Activated effector memory CD4-positive, alpha-beta T cell treated with anti-CD3 and anti-CD28 coated beads, Interleukin-2, amount 50 U/mL, for 16 hours (primary cell): ENCODE data around the gene CHST1.

Experiments used
- DNase-seq: peaks from one replicate; pipeline ENCODE4 v3.0.0-alpha.2; 2020

Gene CHST1

DNA sequence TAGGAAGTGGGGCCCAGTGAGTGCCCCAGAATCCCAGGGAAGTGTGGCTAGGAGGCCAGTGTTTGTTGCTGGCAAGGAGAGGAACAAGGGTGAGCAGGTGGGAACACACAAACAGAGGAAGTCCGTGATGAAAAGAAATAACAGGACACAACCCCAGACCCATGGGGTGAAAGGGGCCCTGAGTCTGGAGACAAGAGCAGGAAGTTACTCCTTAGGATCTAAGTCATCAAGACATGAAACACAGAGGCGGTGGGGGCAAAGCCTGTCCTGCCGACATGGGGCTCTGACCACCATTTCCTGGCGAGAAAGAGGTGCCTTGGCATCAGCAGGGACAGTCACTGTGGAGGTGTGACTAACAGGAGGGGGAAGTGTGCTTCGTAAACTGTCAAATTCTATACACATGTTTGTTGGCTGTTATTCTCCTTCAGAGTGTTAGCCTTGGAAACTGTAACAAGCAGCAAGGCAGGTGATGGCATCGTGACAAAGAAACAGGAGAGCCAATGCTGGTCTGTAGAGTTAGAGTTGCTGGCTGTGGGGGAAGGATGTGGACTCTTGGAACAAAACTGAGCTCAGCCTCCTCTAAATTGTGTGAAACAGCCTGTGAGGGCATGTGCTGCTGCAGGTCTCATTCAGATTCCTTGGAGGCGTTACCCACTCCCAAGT lies 21.7 kb downstream of the CHST1 start:
- no peak for DNase-seq

DNA sequence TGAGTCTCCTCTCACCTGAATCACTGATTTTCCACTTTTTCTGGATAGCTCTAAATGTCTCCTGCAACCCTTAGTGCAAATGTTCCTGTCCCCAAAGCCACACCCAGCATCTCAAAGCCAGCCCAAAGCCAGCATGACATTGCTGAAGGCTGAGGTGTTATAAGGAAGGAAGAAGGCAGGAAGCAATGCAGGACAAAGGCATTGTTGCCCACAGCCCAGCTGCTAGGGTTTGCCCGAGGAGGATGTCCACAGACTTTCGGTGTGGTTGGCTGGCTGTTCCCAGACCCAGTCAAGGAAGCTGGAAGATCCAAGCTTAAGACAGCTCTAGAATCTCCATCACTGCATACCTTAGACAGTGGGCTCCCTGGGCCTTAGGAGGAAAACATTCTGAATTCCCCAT lies 23.5 kb downstream of the CHST1 start:
- no peak for DNase-seq

DNA sequence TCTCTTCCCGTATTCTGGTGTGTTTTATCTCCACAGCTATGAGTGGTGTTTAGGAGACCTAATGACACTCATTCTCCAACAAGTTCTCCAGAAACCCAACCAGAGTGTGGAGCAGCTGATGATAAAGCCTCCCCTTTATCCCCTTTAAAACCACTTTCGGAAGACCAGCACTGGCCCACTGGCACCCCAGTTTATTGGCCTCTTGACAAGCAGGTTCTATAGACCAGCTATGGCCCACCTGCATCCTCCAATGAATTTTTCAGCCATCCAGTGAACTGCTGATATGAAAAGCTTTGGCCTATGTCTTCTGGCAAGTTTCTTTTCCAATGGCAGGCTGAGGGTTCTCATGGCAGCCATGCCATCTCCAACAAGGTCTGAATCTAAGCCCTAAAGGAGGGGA lies 27.4 kb downstream of the CHST1 start:
- no peak for DNase-seq

DNA sequence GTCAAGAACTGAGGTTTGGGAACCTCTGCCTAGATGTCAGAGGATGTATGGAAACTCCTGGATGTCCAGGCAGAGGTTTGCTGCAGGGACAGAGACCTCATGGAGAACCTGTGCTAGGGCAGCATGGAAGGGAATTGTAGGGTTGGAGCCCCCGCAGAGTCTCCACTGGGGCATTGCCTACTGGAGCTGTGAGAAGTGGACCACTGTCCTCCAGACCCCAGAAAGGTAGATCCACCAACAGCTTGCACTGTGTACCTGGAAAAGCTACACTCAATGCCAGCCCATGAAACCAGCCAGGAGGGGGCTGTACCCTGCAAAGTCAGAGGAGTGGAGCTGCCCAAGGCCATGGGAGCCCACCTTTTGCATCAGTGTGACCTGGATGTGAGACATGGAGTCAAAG lies 29.5 kb downstream of the CHST1 start:
- no peak for DNase-seq

DNA sequence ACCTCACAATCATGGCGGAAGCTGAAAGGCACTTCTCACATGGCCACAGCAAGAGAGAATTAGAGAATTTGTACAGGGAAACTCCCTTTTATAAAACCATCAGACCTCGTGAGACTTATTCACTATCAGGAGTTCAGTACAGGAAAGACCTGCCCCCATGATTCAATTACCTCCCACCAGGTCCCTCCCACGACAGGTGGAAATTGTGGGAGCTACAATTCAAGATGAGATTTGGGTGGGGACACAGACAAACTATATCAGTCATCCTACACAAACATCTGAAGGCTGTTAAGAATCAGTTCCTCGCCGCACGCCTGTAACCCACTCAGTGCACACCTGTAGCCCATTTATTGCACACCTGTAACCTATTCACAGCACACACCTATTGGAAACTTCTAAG lies 39.8 kb downstream of the CHST1 start:
- DNase-seq = no peak

DNA sequence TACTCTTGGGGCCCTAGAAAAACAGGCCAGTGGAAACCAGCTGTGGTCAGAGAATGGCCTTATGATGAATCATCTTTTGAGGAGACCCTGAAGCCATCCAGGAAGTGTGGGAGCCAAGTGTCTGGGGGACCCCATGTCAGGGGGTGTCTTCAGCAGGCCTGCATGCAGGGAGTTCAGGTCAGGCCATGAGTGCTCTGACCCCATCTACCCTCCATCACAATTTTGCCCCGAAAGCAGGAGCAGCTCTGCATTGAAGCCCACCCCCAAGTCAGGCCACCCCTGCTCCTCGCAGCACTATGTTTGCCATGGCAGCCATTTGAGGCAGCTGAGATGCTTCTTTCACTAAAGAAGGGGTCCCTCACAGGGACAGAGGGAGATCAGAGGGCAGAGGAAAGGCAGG lies 41.3 kb downstream of the CHST1 start:
- no peak for DNase-seq

DNA sequence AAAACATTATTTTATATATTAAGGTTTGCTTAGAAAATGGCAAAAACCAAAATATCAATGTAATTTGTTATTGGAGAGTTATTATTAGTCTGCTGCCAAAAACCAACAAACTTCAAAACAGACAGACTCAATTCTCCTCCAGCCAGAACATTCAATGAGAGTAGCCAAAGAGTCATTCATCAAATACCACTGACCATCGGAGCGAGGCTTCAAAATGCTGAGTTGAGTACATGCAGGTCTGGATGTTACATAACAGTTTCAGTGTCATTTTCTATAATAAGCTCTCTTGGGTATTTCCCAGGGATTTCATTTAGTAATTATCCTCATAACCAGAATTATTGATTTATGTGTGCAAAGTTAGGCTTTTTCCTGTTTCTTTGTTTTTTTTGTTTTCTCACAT lies 42.6 kb downstream of the CHST1 start:
- no peak for DNase-seq

DNA sequence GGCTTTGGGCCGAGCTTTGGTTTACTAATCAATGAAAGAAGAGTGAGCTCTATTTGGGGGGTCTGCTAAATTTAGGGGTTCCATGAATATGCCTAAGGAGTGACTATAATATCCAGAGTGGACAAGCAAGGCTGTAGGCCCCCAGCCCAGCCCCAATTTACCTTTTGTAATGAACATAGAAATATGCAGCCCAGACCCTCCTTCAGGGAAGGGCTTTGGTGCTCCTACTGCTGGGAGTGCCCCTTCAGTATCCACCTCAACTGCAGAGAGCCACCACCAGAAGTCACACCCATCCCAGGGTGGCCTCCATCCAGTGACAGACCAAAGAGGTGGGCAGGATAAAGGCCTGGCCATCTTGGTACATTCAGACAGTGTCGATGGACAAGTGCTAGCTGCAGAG lies 43.1 kb downstream of the CHST1 start:
- DNase-seq = no peak

DNA sequence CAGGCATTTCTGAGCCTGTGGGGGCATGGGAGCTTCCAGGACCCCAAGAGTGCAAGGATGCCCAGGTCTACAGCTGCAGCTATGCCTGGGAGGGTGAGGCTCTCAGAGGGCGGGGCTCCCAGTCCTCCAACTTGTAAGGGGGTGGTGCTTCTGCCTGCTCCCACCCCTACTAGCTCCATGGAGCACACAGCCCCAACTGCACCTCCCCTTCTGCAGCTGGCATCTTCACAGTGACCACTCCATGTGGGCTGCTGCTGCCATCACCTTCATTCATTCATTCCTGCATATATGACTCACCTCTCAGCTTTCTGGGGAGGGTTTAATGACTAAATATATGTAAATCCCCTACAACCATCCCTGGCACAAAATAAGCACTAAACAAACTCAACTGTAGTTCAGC lies 43.8 kb downstream of the CHST1 start:
- no peak for DNase-seq

DNA sequence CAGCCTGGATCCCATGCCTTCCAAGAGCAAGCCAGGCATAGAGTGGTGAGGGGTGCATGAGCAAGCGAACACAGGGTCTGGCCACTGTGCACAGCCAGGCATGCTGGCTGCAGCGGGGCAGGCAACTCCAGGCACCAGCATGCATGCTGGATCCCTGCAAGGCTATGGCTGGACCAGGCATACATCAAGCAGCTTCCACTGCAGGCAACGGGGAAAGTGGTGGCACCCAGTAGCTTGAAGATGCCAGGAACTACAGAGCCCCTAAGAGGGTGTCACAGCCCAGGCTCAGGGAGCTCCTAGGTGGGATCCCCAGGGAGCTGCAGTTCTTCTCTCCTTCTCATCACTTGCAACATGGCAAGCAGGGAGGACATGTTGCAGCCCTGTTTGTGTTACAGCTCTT lies 45.2 kb downstream of the CHST1 start:
- no peak for DNase-seq

DNA sequence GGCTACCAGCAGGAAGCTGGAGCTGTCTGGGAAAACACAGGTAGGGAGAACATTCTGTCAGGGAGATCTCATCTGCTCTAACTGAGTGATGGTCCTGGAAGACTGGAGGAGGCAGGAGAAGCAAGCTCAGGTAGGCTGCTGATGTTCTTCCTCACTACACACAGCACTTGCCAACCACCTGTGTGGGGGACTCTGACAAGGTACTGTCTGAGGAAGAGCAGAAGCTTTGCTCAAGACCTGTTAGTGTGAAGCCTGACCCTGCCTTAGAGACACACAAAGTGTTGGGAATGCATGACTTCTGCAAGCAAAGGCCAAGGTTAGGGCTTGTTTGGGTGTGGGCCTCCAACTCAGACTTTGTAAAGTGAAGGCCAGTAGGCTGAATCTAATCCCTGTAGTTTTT lies 46.5 kb downstream of the CHST1 start:
- DNase-seq = no peak

DNA sequence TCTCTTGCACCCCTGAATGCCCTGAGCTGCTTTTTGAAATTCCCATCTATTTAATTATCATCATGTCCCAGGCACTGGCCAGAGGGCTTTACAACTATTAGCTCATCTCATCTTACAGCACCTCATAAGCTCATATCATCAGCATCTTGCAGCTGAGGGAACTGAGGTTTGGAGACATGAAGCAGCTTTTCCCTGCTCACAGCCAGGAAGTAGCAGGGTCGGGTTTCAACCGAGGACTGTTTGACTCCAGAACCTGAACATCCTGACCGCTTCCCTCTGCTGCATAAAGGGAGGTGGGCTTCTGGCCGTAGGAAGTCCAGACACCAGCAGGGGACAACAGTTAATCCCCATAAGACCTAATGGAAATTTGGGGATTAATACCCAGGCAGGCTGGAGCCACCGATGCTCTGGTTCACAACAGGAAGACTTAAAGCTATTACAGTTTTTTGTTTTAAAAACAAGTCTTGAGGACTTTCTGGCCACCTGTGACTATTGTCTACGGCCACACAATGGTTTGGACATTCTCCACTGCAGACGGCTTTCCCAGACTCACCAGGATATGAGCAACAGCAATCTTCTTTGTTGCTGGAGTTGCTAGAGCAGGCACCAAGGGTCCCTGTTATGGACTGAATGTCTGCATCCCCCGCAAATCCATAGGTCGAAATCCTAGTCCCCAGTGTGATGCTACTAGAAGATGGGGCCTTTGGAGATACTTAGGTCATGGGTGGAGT lies 47.4 kb downstream of the CHST1 start:
- DNase-seq = no peak

DNA sequence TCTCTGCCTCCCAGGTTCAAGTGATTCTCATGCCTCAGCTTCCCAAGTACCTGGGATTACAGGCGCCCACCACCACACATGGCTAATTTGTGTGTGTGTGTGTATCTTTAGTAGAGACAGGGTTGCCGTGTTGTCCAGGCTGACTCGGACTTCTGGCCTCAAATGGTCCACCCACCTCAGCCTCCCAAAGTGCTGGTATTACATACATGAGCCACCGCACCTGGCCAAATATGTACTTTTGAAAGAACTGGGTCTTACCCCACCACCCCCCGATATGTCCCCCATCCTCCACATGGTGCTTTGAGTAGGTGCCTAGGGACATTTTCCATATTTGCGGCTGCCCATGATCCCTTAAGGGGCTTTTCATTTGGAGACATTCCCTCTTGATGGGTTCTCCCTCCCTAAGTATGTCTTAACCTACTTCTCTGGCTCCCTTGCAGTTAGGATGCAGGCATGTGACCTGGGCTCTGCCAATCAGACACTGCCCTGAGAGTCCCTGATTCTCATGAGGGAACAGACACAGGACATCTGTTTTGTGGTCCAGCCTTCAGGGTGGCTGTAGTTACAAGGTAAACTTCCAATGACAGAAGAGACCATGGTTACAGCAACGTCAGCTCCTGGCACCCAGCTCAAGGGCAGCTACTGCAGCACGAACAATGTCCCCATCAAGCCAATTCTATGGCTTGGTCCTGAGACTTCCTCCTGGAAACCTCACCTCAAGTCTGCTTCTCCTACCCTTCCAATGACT lies 48.4 kb downstream of the CHST1 start:
- DNase-seq = no peak

DNA sequence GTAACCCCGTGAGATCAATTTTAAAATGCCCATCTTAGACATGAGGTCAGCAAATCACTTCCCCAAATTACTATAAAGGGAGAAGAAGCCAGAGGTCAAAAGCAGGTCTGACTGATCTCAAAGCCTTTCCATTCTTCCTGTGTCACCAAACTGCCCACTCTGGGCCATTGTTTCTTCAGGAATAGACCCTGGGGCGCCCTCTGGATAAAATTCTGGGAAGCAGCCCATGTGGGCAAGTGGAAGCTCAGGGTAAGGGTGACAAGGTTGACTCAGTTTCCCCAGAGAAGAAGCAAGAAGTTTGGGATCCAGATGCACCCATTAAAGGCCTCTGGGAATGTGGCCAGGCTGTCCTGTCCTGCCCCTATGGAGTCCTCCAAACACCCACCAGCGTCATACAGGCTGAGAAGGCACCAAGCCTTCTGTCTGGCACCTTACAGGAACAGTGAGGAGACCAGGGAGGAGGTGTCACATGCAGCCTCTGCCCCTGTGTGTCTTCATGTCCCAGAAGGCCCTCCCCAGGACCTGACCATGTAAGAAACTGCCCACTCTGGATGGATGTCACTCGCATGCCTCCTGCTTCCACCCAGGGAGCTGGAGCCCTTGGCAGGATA lies 50.1 kb downstream of the CHST1 start:
- DNase-seq = no peak

DNA sequence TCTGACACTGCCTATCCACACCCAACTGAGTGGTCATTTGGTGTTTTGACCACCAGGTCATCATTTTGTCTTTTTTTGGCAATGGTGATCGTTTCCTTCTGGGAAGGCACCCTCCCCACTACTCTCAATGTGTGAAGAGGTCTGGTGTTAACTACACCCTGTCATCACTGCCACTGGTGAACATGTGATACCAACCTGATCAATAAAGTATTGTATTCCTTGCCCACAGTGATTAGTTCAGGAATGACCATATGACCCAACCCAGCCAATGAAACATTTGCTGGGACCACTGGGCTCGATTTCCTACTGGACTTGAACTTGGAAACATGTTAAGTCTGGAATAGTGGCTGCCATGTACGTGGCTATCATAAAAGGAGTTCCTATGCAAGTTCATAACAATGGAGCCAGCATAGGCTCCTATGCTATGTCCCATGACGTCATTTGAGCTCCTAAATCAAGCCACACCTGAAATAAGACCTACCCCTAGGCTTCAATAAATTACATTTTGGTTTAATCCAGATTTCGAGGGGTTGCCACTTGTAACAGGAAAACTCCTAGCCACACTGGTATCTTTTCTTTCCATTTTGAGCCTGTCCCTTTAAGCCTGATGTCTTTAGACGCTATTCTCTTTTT lies 51.1 kb downstream of the CHST1 start:
- no peak for DNase-seq

DNA sequence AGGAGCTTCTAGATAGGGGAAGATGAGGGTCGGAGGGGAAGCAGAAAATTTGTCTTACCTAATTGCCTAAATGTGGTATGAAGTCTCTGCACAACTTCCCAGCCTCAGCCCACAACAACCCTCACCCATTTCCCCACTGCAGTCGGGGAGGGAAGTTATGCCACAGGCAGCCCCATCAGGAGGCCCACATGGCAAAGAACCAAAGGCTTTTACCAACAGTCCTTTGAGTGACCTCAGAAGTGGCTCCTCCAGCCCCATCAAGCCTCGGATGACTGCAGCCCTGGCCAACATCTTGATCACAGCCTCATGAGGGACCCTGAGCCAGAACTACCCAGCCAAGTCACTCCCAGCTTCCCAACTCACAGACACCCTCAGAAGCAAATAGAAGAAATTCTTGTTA lies 54.8 kb downstream of the CHST1 start:
- DNase-seq = no peak

DNA sequence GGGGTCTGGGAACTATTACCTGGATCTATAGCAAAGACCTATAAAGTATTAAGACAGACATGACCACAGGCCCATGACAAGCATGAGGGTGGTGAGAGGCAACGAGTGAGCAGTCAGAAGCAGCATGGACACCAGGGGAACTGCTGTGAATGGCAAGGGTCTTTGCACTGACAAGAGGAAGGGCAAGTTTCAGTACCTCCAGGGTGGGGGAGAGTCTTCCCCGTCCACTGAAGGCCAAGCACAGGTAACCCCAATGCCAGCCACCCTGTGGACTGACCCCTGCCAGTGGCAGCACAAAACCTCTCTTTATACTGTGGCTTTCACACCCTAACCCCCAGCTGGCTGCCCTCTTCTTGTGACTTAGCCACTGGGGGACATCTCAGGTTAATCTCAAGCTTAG lies 55.5 kb downstream of the CHST1 start:
- DNase-seq = no peak

DNA sequence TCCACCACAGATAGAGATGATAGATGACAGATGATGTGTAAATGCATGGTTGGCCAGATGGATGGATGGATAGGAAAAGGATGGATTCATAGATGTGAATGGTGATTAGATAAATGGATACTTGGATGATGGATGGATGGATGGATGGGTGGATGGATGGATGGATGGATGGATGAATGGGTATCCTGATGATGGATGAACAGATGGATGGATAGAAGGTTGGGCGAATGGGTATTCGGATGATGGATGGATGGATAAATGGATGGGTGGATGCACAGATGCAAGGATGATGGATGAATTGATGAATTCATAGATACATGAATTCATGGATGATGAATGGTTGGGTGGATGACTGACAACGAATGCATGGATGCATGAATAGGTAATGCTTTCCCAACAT lies 56.1 kb downstream of the CHST1 start:
- DNase-seq = no peak

DNA sequence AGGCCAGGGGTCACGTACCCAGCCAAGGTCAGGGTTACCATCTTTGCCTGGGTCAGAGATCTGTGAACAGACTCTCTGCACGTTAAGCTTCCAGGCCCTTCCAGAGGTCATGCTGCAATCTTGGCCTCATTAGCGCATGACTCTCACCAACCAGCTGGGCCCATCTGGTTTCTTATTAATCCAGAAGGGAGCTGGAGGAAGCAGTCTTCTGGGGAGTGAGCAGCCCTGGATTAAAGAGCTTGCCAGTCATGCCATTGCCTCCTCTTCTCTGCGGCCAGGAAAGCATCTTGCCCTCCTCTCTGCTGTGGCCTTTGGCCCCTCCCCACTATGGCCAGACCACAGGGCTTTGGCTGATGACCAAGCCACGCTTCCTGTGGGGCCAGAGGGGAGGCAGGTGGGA lies 57.4 kb downstream of the CHST1 start:
- DNase-seq = no peak

DNA sequence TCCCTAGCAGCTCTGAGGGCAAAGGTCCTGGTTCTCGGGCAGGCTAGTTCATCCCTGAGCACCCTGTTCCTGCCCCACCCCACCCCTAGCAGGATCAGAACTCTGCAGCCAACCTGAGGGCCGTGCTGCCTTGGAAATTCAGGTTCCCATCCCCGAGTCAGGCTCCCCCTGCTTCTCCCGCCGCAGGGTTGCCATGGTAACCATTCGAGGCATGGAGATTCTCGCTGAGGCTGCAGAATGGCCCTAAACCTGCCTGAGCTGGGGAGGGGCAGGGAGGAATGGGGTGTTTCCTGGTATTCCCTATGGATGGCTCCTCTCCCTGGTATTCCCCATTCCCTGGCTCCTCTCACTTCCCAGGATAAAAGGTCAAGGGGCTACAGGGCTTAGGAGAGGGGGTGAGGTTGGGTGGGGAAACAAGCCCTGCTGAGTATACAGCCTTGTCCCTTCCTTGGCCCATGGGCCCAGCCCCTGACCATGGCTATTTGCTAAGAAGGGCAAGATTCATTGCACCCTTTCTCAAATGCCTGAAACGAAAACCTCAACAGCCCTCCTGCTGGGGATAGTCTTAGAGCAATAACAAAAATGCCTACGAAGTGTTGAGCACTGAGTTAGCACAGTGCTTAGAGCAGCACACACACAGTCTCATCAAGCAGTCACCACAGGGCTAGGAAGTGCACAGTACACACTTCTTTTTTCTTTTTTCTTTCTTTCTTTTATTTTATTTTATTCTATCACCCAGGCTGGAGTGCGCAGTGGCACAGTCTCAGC lies 58.7 kb downstream of the CHST1 start:
- DNase-seq = no peak

DNA sequence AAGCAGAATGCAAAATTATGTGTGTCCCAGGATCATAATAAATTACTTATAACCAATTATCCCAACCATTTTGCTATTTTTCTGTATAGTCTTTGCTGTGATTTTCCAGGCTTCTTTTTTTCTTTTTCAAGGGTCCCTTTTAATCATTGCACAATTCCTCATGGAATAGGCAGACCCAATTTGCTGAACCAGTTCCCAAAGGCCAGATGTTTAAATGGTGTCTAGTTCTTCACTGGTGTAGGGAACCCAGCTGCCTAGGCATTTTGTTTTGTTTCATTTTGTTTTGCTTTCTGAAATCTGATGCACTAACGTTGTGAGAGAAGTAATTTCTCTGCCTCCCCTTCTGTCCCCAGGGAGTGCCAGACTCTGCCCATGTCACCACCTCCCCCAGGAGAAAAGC lies 60.4 kb downstream of the CHST1 start:
- DNase-seq = no peak

DNA sequence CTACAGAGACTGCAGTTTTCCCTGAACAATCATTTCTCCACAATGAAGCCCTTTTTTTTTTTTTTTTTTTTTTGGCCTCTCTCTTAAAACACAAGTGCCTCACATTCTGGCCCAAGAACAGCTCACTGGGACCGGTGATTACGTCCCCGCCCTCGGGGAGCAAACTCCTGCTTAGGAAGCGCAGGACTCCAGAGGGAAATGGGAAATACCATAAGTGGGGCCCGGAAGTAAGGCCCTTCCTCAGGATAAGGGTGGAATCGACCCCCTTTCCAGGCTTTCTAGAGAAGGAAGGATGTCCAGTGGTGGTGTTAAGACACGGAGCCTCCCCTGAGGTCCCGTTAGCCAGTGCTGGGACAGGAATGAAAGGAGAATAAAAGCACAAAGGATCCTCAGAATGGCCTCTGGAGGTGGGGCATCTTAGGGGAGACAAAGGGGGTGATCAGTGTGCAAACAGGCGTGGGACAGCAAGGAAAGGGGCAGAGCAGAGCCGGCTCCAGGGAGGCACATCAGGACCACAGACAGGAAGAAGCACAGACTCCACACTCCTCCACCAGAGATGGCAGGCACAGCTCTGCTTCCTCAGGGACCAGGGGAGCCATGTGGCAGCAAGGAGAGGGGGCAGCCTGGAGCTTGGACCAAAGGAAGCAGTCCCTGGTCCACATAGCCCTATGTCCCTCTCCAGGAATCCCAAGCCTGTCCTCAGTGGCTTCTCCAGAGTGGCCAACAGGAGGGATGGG lies 61.3 kb downstream of the CHST1 start:
- DNase-seq = no peak
